HEK293T (cell line): ENCODE results near the gene COL27A1.

Experiments
- BHLHE40 ChIP-seq: fragments of 450-650 bp; IDR thresholded peaks from 2 replicates; pipeline ENCODE4 v1.6.1; 2016; ENCODE audit warnings: mild to moderate bottlenecking, moderate library complexity, borderline replicate concordance
- HDGF ChIP-seq: fragments of 450-650 bp; IDR thresholded peaks from 2 replicates; pipeline ENCODE4 v1.6.1; 2017; ENCODE audit warnings: antibody characterized with exemption, borderline replicate concordance
- SP1 ChIP-seq: fragments of 450-650 bp; IDR thresholded peaks from 2 replicates; pipeline ENCODE4 v1.6.1; 2017
- TARDBP ChIP-seq: fragments of 450-650 bp; IDR thresholded peaks from 2 replicates; pipeline ENCODE4 v1.6.1; 2016

- TF ChIP-seq BHLHE40: no peak
- no peak for TF ChIP-seq SP1
- no peak for TF ChIP-seq HDGF
- no peak for TF ChIP-seq TARDBP
Measured at GRCh38 chr9:114137831-114138230, 17.5 kb upstream of the COL27A1 start.
